NCI-H345 (cell line): ENCODE data around the gene MFAP4.
A peak's percentile ranks its signal among the peaks of the same experiment; 100 is the strongest.

ENCODE experiments used
- DNase-seq: peaks from one replicate; lab custom pipeline; 2025; lab: John Stamatoyannopoulos, UW

The MFAP4 gene

DNA sequence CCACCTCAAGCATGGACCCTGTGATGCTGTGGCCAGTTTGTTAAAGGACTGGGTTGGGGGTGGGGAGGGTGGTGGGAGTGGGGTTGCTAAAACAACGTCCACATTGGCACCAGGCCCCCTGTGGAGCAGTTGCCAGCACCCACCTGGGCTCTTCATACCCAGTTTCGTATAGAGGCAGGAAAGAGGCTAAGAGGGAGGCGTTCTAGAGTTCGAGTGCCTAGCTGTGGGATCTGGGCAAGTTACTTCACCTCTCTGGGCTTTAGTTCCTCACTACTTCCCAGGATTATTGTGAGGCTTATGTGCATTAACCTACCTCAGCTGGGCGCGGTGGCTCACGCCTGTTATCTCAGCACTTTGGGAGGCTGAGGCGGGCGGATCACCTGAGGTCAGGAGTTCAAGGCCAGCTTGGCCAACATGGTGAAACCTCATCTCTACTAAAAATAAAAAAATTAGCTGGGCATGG, 1.4 kb downstream of the MFAP4 start:
- DNase-seq = no peak

GRCh38 chr17:19384723-19385391, 2.1 kb downstream of the MFAP4 start:
- no peak for DNase-seq

DNA sequence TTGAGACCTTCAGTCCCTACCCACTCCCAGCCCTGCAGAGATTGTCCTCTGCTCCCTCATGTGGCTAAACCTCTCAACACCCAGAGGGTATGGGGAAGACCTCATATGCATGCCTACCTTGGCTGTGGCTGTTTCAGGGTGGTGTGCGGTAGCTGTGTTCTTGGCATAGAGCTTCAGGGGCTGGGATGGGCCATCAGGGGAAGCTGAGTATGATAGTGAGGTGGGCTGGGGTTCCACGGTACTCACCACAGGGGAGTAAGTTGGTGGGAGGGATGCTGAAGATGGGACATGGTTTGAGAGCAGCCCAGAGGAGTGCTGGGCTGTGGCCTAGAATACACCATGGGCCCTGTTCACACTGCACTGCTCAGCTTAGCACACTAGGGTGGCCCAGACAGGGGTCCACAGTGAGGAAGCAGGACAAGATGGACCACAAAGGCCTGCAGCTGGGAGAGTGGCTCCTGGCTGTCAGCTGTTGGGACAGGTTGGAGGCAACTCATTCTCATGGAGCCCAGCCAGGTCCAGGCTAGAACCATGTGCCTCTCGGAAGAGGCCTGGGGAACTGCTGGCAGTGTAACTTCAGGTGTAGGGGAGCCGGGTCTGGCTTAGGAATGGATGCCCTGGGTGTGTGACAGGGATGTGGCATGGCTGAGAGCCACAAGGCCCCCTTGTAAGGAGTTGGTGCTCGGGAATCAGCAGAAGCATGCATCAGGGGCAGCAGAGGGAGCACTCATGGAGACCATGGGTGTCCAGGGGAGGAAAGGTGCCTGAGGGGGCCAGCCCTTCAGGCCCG, 3.1 kb downstream of the MFAP4 start:
- no peak for DNase-seq

GRCh38 chr17:19382531-19383444, 4.2 kb downstream of the MFAP4 start:
- no peak for DNase-seq

- DNase-seq = no peak
Observed at GRCh38 chr17:19381741-19382444, 5.1 kb downstream of the MFAP4 start.

- no peak for DNase-seq
Observed at GRCh38 chr17:19381361-19381740, 5.6 kb downstream of the MFAP4 start.

DNA sequence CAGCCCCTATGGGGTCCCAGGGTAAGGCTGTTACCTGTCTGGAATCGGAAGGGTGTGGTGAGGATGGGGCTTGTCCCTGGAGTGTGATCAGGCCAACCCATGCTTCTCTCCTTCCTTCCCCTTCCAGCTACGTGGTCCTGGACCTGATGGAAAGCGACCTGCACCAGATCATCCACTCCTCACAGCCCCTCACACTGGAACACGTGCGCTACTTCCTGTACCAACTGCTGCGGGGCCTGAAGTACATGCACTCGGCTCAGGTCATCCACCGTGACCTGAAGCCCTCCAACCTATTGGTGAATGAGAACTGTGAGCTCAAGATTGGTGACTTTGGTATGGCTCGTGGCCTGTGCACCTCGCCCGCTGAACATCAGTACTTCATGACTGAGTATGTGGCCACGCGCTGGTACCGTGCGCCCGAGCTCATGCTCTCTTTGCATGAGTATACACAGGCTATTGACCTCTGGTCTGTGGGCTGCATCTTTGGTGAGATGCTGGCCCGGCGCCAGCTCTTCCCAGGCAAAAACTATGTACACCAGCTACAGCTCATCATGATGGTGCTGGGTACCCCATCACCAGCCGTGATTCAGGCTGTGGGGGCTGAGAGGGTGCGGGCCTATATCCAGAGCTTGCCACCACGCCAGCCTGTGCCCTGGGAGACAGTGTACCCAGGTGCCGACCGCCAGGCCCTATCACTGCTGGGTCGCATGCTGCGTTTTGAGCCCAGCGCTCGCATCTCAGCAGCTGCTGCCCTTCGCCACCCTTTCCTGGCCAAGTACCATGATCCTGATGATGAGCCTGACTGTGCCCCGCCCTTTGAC, 6.3 kb downstream of the MFAP4 start:
- DNase-seq = no peak

GRCh38 chr17:19379361-19380065, 7.5 kb downstream of the MFAP4 start:
- DNase-seq = no peak

- DNase-seq = no peak
Observed at GRCh38 chr17:19378416-19379360, 8.3 kb downstream of the MFAP4 start, which contains the start of gene MAPK7. Gene MAPK7, plus strand, starts transcription at chr17:19378498. Its CDS starts 403 bp downstream, at chr17:19378901.

DNA sequence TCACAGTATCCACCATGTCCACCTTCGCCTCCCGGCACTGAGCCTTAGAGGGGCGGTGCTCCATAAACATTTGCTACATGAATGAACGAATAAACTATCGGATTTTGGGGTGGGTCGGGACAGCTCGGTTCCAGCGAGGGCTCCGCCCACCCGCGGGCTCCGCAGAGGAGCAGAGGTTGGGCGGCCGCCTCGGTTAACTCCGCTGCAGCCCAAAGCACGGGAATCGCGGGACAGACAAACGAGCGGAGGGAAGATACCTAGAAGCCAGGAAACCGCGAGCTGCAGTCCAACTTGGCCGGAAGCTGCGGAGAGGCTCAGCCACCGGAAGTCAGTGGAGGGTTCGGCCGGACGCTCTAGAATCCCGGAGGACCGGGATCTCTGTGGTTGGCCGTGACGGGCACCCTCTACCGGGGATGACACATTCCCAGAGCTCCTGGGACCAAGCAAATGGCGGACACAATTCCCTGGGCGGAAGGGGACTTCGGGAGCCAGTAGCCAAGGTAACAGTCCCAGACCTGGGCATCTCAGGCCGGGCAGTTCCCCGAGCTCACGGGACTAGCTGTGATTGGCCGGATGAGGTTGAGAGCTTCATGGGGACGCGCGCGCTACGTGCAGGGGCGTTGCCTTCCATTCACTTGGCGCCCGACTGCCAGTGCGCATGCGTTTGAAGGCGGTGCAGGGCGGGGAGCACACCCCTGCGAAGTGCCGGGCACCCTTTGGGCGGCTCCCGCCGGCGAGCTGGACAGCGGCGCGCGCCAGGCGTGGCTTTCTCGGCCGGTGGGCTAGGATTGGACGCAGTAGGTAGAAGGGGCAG, 9.2 kb downstream of the MFAP4 start:
- peak; percentile 96 for DNase-seq

DNA sequence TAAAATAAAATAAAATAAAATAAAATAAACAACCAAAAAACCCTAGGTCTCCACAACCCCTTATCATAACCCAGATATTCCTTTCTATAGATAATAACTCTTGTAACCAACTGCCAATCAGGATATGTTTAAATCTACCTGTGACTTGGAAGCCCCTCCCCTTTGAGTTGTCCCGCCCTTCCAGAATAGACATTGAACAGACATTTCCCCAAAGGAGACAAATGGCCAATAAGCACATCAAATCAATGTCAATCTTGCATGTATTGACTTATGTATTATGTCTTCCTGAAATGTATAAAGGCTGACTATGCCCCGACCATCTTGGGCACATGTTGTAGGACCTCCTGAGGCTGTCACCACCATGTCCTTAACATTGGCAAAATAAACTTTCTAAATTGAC, 10.2 kb downstream of the MFAP4 start:
- peak; percentile 10 for DNase-seq

DNA sequence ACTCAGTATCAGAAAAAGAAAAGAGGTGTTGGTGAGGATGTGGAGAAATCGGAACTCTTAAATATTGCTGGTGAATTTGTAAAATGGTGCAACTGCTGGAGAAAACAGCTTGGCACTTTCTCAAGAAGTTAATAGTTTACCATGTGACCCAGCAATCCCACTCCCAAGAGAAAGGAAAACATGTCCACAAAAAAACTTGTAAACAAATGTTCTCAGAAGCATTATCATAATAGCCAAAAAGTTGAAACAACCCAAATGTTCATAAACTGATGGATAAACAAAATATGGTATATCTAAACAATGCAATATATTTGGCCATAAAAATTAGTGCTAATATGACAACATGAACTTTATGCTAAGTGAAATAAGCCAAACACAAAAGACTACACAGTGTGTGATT, 11.3 kb downstream of the MFAP4 start:
- no peak for DNase-seq

DNA sequence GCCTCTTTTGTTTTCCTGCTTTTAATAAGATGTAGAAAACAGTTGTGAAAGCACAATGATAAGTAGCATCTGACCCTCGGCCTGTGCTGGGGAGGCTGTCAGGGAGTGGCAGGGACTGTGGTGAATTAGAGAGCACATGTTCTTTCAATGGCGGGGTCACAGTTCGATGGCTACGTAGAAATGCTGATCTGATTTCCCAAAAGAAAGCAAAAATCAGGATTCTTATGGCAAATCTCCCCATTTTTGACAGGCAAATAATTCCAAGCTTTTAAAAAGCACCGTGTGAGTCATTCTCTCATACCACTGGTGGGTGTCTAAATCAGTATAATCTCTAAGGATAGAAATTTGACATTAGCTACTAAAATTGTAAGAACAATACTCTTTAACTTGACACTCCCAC, 12.9 kb downstream of the MFAP4 start:
- DNase-seq = no peak

DNA sequence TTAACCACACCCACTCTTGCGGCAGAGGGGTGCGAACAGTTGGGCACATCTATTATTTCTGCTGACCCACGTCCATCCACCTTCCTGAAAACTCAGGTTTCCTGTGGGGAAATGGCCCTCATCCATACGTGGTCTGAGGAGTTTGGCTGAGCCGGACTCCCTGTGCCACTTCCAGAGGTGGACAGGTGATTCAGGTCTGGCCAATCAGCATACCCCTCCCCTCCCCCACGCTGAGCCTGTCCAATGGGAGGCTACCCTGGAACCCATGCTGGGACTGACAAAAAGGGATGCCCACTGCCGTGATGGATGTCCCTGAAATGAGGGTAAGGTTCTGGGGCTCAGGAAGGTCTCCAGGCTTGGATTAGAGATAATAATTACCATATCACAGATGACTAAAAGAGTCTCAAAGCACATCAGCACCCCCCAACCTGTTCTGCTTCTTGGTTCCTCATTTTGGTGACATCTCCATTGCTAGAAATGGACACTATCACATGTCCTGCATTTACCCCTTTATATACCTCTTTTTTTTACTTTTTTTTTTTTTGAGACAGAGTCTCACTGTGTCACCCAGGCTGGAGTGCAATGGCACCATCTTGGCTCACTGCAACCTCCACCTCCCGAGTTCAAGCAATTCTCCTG, 14.0 kb downstream of the MFAP4 start:
- DNase-seq = no peak

DNA sequence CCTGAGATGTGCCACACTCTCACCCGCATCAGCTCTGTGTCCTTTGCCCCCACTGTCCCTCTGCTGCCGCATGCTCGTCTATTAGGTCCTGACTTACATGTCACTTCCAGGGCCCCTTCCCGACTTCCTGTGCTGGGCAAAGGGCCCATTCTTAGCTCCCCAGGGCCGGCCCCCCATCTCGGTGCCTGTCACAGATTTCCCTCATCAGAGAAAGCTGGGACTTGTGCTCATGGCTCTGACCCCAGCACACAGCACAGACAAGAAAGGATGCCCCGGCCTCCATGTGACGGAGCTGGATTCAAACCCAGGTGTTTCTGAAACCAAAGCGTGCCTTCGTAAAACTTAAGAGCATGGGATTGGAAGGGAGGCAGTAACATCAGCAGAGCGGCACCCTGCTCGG, 14.6 kb downstream of the MFAP4 start:
- no peak for DNase-seq

GRCh38 chr17:19372011-19372370, 15.0 kb downstream of the MFAP4 start:
- no peak for DNase-seq

GRCh38 chr17:19371259-19372010, 15.6 kb downstream of the MFAP4 start:
- DNase-seq = no peak
